LHCN-M2 (cell line): ENCODE results near the gene ZCCHC24. TPM values are rescaled to one million over a fixed set of nuclear protein-coding genes. Genes with fewer than 3 reads are reported as not detected.
A peak's percentile ranks its signal among the peaks of the same experiment; 100 is the strongest.

Source experiments
- DNase-seq: peaks from one replicate; pipeline ENCODE4 v3.0.0-alpha.2; 2012; ENCODE audit warnings: low read depth
- total RNA-seq: library from RNA; depleted of rRNA; stranded (reverse); fragments of >200 nt; gene quantifications from 2 replicates; pipeline ENCODE4 v1.2.3, GENCODE V29; 2014

The ZCCHC24 gene
- total RNA-seq, 1 experiment from 2014 or later = 17.7 TPM

DNA sequence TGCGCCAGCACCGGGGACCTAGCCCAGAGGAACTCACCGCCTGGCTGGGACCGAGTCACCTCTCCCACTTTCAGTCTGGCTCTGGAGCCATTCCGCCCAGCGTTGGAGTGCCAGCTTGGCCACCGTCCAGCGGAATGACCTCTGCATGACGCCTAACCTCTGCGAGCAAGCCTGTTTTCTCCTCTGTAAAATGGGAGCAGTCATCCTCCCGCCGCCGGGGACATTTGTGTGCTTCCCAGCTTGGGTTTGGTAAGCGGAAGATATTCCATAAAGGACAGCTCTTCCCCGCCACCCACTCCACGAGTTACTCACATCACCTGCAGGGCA is 1.3 kb upstream of the ZCCHC24 start:
- no peak for DNase-seq

DNA sequence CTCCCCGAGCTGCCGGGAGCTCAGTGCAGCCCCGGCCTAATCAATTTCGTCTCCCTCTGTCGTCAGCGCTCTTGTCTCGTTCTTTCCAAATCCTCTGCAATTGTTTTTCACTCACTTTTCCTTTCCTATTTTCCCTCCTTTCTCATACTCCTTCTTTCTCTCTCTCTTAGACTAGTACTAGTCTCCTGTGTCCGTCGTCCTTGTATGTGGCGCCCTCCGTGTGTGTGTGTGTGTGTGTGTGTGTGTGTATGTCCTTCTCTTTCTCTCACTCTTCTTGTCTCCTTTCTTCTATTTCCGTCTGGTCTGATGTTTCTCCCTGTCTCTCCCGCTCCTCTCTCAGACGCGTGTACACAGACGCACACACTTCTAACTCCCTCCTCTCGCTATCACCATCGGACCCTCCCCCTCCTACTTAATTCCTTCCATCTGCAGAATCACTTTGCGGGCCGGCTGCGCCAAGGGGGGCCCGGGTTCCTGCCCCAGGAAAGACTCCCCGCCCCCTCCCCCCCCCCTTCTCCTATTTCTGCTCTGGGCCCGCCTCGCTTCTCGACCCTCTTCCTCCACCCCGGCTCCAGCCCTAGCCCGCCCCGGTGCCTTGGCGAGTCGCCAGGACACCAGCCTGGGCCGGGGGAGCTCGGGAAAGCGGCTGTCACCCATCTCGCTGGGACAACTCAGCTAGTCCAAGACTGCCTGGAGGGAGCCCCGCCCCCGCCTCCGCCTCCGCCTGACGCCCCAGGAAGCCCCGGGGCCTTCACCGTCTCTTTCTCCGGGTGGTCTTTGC is 743 bp upstream of the ZCCHC24 start:
- DNase-seq = no peak

DNA sequence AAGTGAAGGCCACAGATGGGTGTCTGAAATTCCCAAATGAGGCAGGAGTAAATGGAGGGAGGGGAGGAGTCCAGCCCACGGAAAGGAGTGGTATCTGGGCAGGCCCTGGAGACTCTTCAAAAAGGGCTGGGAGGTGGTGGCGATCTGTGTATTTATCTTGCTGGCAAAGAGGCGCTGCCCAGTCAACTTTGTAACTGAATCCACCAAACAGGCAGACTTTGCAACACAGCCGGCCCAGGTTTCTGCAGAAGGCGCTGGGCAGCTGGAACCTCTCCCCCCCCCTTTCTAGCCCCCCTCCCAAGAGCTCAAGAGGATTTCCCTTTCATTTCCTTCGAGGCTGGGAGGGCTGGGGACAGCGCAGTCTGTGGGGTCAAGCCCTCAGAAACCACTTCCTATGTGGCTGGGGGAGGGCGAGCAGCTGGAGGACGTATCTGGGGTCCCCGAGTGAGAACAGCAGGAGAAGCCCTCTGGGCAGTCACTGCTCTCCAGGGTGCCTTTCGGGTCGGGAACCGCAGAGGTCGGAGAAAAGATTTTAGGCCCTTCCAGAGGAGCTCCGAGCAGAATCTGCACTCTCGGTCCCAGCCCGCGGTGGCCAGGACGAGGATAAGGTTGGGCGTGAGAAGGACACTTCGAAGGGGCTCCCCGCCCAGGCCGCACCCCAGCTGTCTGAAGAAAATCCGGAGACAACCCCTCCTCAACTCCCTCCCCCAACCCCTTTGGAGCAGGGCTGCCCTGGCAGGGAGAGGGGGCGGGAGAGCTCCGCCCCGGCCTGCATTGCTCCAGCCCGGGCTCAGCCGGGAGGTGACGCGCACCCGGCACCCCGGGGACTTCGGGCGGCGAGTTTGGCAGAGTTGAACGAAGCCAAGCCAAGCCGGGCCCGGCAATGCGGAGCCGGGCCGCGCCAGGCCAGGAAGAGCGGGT is 965 bp downstream of the ZCCHC24 start:
- DNase-seq = peak; percentile 88

DNA sequence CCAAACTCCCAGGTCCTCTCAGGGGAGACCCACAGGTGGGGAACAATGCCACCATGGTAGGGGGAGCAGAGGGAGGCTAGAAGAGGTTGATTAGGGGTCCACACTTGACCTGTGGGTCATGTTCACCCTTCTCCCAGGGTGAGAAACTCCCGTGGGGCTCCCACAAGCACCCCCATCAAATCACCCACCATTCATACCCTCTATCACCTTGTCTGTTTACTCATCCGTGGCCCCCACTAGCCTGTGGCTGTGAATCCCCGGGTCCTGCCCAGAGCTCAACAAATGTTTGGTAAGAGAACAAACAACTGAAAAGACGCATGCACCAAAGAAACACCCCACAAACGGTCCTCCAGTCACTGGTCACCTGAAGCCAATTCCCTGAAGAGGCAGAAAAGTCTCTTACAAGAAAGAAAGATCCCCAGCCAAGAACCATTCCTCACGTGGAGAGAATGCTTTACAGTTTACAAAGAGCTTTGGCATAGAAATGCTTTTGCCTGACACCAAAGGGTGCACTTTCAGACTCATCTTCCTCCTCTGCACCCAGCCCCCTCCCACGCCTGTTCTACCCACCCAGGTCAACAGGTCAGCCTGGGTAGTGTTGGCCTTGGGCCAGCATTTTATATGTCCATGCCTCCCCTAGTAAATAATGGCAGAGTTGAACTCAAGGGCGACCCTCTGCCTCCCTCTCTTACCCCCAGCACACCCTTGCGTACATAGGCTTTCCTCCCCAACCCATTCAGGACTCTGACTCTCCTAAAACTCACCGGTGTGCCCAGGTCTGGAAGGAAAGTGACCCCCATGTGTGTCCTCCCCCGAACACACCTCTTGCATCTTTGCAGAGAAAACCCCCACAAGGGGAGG is 1.9 kb downstream of the ZCCHC24 start:
- DNase-seq = no peak

DNA sequence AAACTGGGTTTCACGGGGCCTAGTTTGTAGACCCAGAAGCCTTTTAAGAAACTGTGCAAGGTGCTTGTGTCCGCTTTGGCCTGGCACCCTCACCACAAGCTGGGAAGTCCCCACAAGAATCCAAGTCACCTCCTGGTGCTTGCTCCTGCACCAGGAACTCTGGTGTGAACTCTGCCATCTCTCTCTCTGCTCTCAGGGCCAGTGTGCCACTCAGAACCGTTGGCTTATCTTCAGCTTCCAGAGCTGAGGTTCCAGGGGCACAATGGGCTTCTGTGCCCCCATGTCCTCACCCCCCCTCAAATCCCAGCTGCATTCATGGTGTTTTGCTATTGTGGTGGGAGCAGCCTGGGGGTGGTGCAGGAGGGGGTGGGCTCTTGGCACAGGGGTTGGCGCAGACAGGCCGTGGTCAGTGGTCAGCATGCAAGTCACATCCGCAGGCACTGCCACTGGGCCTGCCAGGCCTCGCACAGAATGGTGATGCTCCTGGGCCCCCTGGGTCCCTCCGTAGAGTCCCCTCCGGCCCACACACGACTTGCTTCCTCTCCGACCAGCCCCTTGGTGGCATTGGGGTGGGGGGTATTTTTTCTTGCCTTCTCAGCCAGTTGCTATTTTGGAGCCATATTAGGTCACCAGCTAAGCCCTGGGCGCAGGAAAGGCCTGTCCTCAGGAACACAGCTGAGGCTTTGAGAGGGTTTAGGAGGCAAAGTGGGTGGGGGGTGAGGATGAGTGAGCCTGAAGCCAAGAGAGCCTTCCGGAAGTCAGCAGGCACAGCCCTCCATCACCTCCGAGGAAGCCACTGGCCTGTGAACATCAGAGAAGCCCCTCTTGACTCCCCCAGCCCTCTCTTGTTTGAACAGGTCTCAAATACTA is 3.0 kb downstream of the ZCCHC24 start:
- DNase-seq = no peak

DNA sequence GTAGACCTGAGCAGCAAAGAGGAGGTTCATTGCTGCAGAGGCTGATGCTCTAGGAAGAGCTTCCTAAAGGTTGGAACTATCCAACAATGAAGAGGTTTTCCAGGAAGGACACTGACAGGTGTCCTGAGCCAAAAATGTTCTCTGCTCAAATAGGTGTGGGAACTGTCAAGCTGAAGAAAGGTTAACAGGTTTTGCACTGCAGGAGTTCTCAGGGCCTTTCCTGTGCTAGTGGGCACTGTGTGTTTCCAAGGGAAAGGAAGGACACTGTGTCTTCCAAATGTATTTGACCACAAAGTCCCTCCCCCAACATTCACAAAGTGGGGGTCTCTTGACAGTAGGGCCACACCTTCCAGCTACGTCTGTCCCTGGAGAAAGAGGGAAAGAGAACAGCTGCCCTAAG is 4.0 kb downstream of the ZCCHC24 start:
- DNase-seq = no peak

DNA sequence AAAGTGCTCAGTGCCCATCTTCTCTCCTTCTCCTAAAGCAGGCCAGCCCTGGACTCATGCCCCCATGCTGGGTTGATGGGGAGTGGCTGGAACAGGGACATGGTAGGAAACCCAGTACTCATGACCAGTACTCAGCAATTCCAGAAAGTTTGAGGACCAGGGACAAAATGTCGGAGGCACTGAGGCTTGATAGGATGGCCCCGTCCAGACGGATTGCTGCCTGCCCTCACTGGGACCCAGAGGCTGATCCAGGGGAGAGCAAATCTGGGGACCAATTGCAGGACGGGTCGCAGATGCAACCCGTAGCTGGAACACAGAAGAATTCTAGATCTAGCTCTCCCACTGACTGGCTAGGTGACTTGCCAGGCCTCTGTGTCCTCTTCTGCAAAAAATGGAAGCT is 5.1 kb downstream of the ZCCHC24 start:
- no peak for DNase-seq

DNA sequence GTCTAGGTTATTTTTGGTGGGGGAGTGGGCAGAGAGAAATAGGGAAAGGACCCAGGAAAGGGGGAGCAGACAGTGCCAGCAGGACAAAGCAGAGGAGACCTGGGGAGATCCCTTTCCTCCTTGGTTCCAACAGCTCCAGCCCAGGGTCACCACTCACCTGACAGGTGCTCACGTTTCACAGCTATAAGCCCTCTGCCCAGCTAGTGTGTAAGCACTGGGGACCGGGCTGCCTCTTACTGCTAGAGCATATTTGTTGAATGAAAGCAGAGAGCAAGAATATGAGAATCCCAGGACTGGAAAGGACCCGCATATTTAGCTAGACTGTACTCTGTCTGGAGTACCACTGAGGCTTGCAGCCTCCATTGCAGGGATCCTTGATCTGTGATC is 6.7 kb downstream of the ZCCHC24 start:
- no peak for DNase-seq

DNA sequence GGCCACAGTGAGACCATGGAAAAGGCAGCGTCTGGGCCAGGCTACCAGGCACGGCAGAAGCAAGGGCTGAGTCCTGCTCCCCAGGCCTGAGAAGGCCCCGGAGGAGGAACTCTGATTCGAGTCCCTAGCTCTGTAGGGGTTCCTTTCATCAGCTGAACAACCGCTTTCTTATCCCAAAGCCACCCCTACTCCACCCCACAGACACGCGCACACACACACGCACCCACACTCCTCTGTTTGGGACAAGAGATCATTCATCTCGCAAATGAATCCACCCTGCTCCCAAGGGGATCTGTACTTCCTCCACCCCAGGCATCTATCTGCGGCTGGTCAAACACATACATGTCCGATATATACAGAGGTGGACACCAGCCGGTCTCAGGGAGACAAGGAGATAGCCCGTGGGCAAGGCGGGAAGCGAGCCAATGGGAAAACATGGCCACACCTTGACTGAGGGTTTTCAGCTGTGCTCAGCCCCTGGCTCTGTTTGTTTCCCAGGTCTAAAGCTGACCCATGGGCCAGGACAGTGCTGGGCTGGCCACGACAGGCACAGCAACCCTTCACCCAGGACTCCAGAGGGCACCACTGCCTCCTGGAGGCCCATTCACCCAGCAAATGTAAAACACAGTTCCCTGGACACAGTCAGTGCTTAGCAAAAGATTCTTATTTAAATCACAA is 7.3 kb downstream of the ZCCHC24 start:
- DNase-seq = no peak

DNA sequence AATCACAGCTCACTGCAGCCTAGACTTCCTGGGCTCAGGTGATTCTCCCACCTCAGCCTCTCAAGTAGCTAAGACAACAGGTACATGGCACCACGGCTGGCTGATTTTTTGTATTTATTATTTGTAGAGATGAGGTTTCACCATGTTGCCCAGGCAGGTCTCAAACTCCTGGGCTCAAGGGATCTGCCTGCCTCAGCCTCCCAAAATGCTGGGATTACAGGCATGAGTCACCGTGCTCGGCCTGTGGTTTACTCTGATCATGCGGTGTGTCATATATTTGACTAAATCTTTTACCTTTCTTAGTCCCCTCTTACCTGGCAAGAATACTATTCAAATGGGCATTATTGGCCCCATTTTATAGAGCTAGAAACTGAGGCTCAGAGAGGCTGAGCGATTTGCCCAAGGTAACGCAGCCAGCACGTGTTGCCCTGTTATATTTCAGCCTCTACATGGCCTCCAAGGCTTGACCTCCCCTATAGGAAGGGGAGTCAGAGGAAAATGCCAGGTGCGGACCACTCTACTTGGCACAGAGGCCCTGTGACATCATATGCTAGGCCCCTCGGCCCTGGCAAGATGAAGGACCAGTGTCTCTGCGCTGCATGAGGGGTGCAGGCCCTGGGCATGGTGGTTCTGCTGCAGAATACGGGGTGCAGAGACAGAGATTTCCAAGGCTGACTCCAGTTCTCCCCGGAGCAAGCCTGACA is 8.2 kb downstream of the ZCCHC24 start:
- DNase-seq = no peak

DNA sequence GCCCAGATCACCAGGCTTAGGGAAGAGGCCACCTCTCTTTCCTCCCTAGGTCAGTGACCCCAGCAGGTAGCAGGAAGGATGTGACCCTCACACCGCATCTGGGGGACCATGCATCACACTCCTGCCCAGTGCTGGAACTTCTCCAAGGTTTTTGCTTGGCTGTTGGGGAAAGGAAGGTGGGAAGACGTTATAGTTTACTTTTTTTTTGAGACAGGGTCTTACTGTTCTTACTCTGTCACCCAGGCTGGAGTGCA is 8.6 kb downstream of the ZCCHC24 start:
- DNase-seq = no peak

DNA sequence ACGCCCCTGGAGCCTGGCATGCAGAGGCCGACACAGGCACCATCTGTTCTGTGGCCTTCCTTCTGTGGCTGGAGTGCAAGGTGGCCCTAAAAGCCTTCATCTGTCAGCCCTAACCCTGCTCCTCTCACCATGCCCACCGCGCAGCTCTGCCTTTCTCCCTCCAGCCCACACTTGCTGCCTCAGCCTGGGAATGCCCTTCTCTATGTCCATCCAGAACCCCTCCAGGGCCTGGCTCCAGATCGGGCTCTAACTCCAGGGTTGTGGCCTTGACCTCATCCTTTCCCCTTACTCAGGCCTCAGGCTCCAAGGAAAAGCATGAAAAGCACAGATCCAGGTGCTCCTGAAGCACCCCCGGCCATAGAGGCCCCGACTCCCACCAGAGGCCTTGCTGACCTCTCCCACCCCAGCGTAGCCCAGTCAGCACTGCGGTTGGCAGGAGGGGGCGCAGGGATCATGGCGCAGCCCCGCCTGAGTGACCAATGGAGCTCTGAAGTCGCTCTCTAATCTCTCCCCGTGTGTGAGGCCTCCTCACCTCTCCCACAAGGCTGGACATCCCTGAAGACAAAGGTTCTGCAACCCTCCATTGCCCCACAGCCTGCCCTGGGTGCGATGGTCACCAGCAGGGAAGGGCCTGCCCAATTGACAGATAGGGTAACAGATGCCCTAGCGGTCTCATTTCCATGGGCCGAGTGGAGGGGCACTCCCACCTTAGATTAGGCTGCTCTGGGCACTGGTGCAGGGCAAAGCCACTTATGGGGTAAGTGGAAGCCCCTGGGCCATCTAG is 9.2 kb downstream of the ZCCHC24 start:
- no peak for DNase-seq

DNA sequence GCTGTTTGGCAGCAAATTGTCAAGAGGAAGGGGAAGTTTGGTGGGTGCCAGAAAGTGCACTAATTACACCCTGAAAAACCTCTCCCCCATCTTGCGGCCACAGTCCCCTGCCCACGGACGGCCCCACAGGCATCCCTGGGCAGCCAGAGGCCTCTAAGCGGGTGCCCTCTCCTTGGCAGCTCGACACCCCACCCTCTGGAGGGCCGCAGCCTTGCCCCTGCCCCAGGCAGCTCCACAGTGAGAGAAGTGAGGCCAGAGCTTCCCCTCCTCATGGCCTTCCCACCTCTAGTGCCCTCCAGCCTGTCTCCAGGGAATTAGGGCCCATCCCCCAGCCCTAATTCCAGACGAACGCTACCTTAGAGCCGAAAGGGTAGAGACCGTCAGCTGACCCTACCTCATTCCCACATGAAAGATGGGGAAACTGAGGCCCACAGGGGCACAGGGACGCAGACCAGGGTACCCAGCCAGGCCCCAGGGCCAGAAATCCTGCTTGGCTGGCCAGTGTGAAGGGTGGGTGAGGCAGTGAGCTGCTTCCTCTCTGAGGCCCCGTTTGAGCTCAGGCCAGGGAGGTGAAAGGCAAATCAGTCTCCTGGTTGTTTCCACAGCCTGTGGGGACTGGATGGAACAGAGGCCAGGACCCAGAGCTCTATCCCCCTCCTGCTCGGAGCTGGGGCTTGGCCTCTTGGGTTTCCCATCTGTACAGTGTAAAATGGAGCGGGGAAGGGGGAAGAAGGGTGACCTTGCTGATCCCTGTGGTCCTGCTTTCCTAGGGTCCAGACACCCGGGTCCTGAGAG is 10.0 kb downstream of the ZCCHC24 start:
- peak; percentile 27 for DNase-seq

DNA sequence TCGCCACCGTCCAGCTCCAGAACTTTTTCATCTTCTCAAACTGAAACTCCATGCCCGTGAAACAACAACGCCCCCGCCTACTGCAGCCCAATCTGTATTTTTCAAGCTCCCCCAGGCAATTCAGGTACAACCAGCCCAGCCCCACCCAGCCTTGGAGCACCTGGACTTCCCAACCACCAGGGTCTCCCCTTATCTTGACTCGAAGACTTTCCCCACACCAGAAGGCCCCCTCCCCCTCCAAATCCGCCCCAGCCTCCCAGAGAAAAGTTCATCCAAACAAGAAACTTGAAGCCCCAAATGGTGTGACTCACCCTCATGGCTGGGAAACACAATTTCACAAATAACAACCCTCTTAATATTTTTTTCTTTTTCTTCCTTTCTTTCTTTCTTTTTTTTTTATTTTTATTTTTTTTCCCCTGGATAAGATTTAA is 10.6 kb downstream of the ZCCHC24 start:
- peak; percentile 71 for DNase-seq

DNA sequence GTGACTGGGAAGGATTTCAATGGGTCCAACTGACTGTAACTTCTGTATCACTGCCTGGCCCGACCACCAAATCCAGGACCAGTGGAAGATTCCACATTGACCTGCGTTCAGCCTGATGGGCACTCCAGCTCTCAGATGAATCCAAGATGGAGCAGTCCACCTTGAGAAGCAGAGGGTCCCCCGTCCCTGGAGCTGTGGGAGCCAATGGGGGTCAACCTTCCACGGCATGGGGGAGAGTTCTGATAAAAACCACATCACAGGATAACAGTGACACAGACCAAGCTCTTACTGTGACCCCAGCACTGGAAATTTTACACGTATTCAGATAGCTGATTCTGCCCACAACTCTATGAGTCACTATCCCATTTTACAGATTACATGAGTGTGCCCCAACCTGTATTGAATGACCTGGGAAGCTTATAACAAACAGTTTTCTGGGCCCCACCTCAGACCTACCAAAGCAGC is 11.2 kb downstream of the ZCCHC24 start:
- DNase-seq = peak; percentile 45

DNA sequence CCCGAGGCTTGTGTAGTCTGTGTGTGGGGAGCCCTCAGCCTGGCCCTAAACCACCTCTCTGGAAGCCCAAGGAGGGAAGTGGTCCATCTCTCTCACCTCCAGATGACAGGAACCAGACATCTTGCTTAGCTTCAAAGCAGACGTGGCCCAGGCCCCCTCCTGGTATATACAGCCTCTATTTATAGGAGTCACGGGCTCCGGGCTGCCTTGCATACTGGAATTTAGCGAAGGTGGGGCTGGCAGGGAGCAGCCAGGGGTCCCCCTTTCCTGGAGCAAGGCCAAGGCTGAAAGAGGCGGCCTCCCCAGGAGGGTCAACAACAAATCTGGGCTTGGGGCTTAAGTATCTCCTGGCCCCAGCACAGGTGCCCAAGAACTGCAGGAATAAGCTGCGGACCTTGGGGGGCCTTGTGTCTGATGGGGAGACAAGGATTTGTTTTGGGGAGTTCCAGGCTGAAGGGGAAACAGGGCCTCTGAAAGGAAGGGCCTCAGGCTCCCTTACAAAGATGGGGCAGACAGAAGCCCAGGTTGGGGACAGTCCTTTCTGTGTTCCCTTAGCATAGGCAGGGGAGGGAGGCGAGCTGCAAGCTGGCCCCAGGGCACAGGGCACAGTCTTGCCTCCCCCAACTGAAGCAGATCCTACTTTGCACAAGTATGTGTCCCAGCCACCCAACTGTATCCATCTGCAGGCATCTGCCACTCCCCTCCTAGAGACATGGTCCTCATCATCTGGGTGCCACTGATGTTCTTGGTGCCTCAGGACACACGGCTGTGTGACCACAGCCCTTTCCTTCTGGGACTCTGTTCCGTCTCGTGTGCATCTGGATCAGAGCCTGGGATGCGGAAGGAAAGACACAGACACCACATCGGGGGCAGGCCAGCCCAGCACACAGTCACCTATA is 11.9 kb downstream of the ZCCHC24 start:
- DNase-seq = no peak
